ENCODE data around the gene HNRNPU. TPM values are rescaled to one million over a fixed set of nuclear protein-coding genes. Genes with fewer than 3 reads are reported as not detected.

The HNRNPU gene
- polyA plus RNA-seq, 1 experiment, result 262 TPM

GRCh38 chr1:244881552-244882280 lies 17.4 kb upstream of the HNRNPU start:
- CTCF ChIA-PET, result interaction anchor here (0.8 kb wide), 1 partner anchor 15 kb away, joined by 4 read pairs; no protein-coding TSS in a partner anchor
- no peak overlapping the region for H3K4me3 ChIP-seq (ENCODE audit: low read depth, low read length)
- no peaks in the 10 kb centered on the region for H3K9me3 ChIP-seq (ENCODE audit: control insufficient read depth, insufficient read depth, low read length)
- H3K27me3 ChIP-seq (ENCODE audit: control insufficient read depth, insufficient read depth, low read length), result no peaks in the 10 kb centered on the region
- no peak overlapping the region for H3K27ac ChIP-seq (ENCODE audit: low read depth, low read length)
- no peak for TF ChIP-seq CTCF (IDR thresholded peaks at IDR 0.05; ENCODE audit: low read depth, low read length)
- no peak for DNase-seq (ENCODE audit: low read depth, low spot score)
- POLR2A ChIA-PET, result no interaction called here

GRCh38 chr1:244878681-244879080 lies 14.3 kb upstream of the HNRNPU start:
- H3K27ac ChIP-seq (ENCODE audit: low read depth, low read length), result no peak overlapping the region
- ChIA-PET CTCF (no interaction called here), POLR2A (no interaction called here)
- no peaks in the 10 kb centered on the region for H3K27me3 ChIP-seq (ENCODE audit: control insufficient read depth, insufficient read depth, low read length)
- no peak for DNase-seq (ENCODE audit: low read depth, low spot score)
- TF ChIP-seq CTCF (IDR thresholded peaks at IDR 0.05; ENCODE audit: low read depth, low read length), result no peak
- no peak overlapping the region for H3K4me3 ChIP-seq (ENCODE audit: low read depth, low read length)
- no peaks in the 10 kb centered on the region for H3K9me3 ChIP-seq (ENCODE audit: control insufficient read depth, insufficient read depth, low read length)

- no peaks in the 10 kb centered on the region; the same call in 1 of the 2 replicates for H3K9me3 ChIP-seq (ENCODE audit: control insufficient read depth, insufficient read depth, low read length)
- H3K27ac ChIP-seq (ENCODE audit: low read depth, low read length), result no peak overlapping the region
- no peaks in the 10 kb centered on the region for H3K27me3 ChIP-seq (ENCODE audit: control insufficient read depth, insufficient read depth, low read length)
- no peak for TF ChIP-seq CTCF (IDR thresholded peaks at IDR 0.05; ENCODE audit: low read depth, low read length)
- H3K4me3 ChIP-seq (ENCODE audit: low read depth, low read length), result no peak overlapping the region
- CTCF ChIA-PET, result interaction anchor here (0.5 kb wide), 1 partner anchor 8 kb away, joined by 4 read pairs; no protein-coding TSS in a partner anchor
- POLR2A ChIA-PET, result interaction anchor here (0.5 kb wide), 1 partner anchor 93 kb away, joined by 3 read pairs; a partner anchor contains a TSS
- DNase-seq (ENCODE audit: low read depth, low spot score), result no peak
Observed at GRCh38 chr1:244876228-244876910, 12.0 kb upstream of the HNRNPU start.

GRCh38 chr1:244874974-244875579 lies 10.7 kb upstream of the HNRNPU start:
- no peaks in the 10 kb centered on the region for H3K27me3 ChIP-seq (ENCODE audit: control insufficient read depth, insufficient read depth, low read length)
- ChIA-PET POLR2A (no interaction called here), CTCF (no interaction called here)
- H3K4me3 ChIP-seq (ENCODE audit: low read depth, low read length), result no peak overlapping the region
- no peak for TF ChIP-seq CTCF (IDR thresholded peaks at IDR 0.05; ENCODE audit: low read depth, low read length)
- no peak for DNase-seq (ENCODE audit: low read depth, low spot score)
- H3K27ac ChIP-seq (ENCODE audit: low read depth, low read length), result no peak overlapping the region
- H3K9me3 ChIP-seq (ENCODE audit: control insufficient read depth, insufficient read depth, low read length), result no peaks in the 10 kb centered on the region; the same call in 1 of the 2 replicates

GRCh38 chr1:244869950-244870349 lies 5.6 kb upstream of the HNRNPU start:
- no peak for TF ChIP-seq CTCF (IDR thresholded peaks at IDR 0.05; ENCODE audit: low read depth, low read length)
- H3K27me3 ChIP-seq (ENCODE audit: control insufficient read depth, insufficient read depth, low read length), result no peaks in the 10 kb centered on the region
- CTCF ChIA-PET, result no interaction called here
- POLR2A ChIA-PET, result no interaction called here
- no peak for DNase-seq (ENCODE audit: low read depth, low spot score)
- no peak overlapping the region for H3K4me3 ChIP-seq (ENCODE audit: low read depth, low read length)
- H3K27ac ChIP-seq (ENCODE audit: low read depth, low read length), result no peak overlapping the region
- H3K9me3 ChIP-seq (ENCODE audit: control insufficient read depth, insufficient read depth, low read length), result no peaks in the 10 kb centered on the region; the same call in 1 of the 2 replicates
